ENCODE measurements around the gene MANSC1. TPM values are rescaled to one million over a fixed set of nuclear protein-coding genes. Genes with fewer than 3 reads are reported as not detected.

Gene MANSC1
- total RNA-seq, 4 donors from 2014 or later: 11.0 to 31.2 (median 22.1) TPM

DNA sequence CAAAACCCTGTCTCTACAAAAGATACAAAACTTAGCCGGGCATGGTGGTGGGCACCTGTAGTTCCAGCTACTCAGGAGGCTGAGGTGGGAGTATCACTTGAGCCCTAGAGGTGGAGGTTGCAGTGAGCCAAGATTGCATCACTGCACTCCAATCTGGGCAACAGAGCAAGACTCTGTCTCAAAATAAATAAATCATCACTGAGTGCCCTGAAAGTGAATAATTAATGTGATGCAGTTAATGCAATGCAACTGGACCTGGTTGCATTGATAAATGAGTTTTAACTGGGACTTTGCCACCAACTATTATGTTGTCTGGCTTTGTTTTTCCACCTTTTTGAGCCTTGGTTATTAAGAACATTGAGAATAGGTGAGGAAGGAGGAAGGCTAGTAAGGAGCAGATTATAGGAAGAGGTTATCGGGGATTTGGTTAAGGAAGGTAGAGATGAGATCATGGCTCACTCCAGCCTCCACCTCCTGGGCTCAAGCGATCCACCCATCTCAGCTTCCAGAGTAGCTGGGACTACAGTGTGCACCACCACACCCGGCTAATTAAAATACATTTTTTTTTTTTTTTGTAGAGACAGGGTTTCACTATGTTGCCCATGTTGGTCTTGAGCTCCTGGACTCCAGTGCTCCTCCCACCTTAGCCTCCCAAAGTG is 14.9 kb upstream of the MANSC1 start:
- whole genome bisulfite sequencing, 2 donors (ENCODE audit: low coverage in 1 of 2): 94 to 98% methylated on average over 3 to 4 of the region's 4 CpGs
- no peak for ATAC-seq
- no peak overlapping the region for H3K4me3 ChIP-seq
- no peaks in the 10 kb centered on the region for H3K9me3 ChIP-seq
- TF ChIP-seq EP300 (IDR thresholded peaks at IDR 0.05) (no peak), POLR2A (IDR thresholded peaks at IDR 0.05) (no peak), POLR2AphosphoS5 (IDR thresholded peaks at IDR 0.05) (no peak)
- TF ChIP-seq, protein P1, sequence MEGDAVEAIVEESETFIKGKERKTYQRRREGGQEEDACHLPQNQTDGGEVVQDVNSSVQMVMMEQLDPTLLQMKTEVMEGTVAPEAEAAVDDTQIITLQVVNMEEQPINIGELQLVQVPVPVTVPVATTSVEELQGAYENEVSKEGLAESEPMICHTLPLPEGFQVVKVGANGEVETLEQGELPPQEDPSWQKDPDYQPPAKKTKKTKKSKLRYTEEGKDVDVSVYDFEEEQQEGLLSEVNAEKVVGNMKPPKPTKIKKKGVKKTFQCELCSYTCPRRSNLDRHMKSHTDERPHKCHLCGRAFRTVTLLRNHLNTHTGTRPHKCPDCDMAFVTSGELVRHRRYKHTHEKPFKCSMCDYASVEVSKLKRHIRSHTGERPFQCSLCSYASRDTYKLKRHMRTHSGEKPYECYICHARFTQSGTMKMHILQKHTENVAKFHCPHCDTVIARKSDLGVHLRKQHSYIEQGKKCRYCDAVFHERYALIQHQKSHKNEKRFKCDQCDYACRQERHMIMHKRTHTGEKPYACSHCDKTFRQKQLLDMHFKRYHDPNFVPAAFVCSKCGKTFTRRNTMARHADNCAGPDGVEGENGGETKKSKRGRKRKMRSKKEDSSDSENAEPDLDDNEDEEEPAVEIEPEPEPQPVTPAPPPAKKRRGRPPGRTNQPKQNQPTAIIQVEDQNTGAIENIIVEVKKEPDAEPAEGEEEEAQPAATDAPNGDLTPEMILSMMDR (IDR thresholded peaks at IDR 0.05): no peak
- peaks cover 0 to 34% (median 0%) of the 10 kb centered on the region in 3 donors for H3K4me1 ChIP-seq
- peak overlapping the region in 1 of 4 donors; percentile 0 for H3K27ac ChIP-seq
- H3K27me3 ChIP-seq: no peaks in the 10 kb centered on the region
- peaks cover 0 to 20% of the 10 kb centered on the region in 2 donors for H3K36me3 ChIP-seq

DNA sequence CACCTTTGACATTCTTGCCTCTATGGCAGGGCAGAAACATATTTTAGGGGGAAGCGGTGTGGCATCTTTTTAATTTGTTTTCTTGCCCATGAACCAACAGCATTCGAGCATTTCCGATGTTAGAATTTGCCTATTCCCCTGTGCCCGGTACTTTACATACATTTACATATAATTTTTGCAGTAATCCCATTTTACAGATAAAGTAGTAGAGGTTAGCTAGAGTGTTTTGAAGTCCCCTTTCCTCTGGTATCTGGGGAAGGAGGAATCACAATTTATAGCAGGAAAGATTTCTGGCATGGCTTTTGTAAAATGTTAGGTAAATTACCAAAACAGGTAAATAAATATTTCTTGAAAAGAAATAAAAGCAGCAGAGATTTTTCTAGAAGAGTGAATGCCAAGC is 8.5 kb upstream of the MANSC1 start:
- peaks cover 2 to 42% (median 10%) of the 10 kb centered on the region in 3 donors for H3K4me1 ChIP-seq
- TF ChIP-seq POLR2A (IDR thresholded peaks at IDR 0.05): no peak
- TF ChIP-seq POLR2AphosphoS5 (IDR thresholded peaks at IDR 0.05): no peak
- no peak for TF ChIP-seq EP300 (IDR thresholded peaks at IDR 0.05)
- TF ChIP-seq, protein P1 (IDR thresholded peaks at IDR 0.05): no peak
- ATAC-seq: no peak
- peak overlapping the region in 3 of 4 donors; percentile 94 to 100 (median 99) for H3K27ac ChIP-seq
- 89 to 93% methylated on average over 3 to 4 of the region's 4 CpGs for WGBS, 2 donors (ENCODE audit: low coverage in 1 of 2)
- H3K4me3 ChIP-seq: peak overlapping the region in 1 of 2 donors; percentile 98
- H3K36me3 ChIP-seq: peaks cover 0 to 14% of the 10 kb centered on the region in 2 donors
- no peaks in the 10 kb centered on the region for H3K9me3 ChIP-seq
- no peaks in the 10 kb centered on the region for H3K27me3 ChIP-seq

DNA sequence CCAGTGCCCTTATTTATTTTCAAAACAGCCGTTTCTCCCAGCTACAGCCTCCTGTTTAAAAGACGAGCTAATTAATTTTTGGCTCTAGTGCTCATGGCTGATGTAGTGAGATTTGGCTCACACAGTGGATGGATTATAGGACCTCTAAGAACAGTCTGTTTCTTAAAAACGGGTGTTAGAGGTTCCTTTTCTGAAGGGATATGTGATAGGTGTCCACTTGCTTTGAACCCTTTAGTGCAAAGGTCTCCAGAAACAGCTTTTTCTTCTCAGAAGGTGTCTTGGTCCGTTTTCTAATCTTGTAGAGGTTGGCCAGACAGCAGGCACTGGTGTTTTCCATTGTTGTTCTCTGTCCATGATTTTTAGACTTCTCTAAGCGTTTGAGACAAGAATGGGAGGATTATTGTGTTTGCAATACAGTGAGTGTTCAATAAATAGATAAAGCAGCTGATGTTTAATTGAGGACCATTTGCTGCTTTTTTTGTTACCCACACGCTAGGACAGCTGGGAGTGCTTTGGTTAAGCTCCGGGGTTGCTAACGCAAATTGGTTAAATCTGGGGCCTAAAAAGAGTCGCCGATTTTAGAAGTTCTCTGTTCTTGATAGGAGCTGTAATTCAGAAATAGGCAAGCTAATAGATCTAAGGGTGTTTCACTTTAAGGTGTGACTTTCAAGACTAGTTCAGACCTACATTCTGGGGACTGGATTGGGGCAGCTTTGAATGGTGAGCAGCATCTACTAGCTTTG is 7.8 kb upstream of the MANSC1 start:
- ATAC-seq: no peak
- Histone ChIP-seq H3K4me1 (peaks cover 2 to 42% (median 10%) of the 10 kb centered on the region in 3 donors), H3K27ac (peak overlapping the region; percentile 94 to 100 (median 99)), H3K4me3 (peak overlapping the region; percentile 92 to 98), H3K27me3 (no peaks in the 10 kb centered on the region), H3K9me3 (no peaks in the 10 kb centered on the region), H3K36me3 (peaks cover 0 to 8% of the 10 kb centered on the region in 2 donors)
- TF ChIP-seq POLR2AphosphoS5 (IDR thresholded peaks at IDR 0.05) (no peak), EP300 (IDR thresholded peaks at IDR 0.05) (no peak), POLR2A (IDR thresholded peaks at IDR 0.05) (no peak)
- TF ChIP-seq, protein P1 (IDR thresholded peaks at IDR 0.05): no peak
- WGBS, 2 donors (ENCODE audit: low coverage in 1 of 2): 13 to 22% methylated on average over 9 to 10 of the region's 10 CpGs

DNA sequence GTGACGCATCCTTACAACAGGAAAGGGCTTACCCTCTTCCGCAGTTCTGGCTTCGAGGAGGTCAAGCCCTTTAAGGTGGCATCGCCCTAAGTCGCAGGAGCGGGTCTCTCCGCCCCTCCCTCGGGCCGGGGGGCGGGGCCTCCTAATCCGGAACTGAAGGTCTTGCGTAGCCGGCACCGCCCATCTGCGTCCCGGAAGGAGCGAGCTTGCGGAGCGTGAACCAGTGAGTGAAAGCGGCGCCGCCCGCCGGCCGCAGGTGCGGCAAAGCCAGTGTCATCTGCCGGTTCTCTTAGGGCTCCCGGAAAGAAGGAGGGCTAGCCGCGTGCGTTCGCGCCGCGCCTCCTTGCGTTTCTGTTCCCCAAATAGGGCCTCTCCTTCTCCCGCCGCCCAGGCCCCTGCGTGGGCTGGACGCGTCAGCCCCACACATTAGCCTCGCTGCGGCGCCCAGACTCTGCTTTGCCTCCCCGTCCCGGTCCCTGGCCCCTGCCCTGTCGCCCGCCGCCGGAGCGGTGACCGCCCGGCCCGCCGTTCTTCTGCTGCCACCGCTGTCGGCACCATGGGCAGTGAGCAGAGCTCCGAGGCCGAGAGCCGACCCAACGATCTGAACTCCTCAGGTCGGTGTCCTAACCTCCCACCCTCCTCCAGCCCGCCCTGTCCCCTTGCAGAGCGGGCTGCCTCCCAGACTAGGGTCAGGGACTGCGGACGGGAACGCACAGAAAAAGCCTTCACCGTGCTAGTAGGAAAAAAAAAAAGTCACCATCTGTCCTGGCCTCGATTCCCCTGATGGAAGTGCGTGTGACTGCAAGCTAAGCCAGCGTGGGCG is 7.1 kb upstream of the MANSC1 start, which contains the start of gene BORCS5:
TSS of gene BORCS5 (plus strand) at position 183 of the 823 bp plus-strand sequence. CDS start at position 557, 374 bp downstream.
- peak; percentile 97 for ATAC-seq
- H3K4me3 ChIP-seq: peak within 1 kb of the TSS; percentile 92 to 98
- H3K27ac ChIP-seq: peak within 1 kb of the TSS; percentile 94 to 100 (median 99)
- TF ChIP-seq POLR2AphosphoS5 (IDR thresholded peaks at IDR 0.05): peak; percentile 98
- TF ChIP-seq EP300 (IDR thresholded peaks at IDR 0.05): no peak
- TF ChIP-seq, protein P1 (IDR thresholded peaks at IDR 0.05): peak in 2 of 4 experiments; percentile 34 to 46
- TF ChIP-seq POLR2A (IDR thresholded peaks at IDR 0.05): peak; percentile 97 to 98
- no peaks in the 10 kb centered on the region for H3K9me3 ChIP-seq
- WGBS, 2 donors (ENCODE audit: low coverage in 1 of 2): 0% methylated on average over 1 to 3 of the region's 72 CpGs
- peaks cover 2 to 42% (median 10%) of the 10 kb centered on the region in 3 donors for H3K4me1 ChIP-seq
- H3K27me3 ChIP-seq: no peaks in the 10 kb centered on the region
- peaks cover 0 to 5% of the 10 kb centered on the region in 2 donors for H3K36me3 ChIP-seq

Measured in gastroesophageal sphincter (tissue), 4 donors.